ENCODE measurements around the gene NUDT6. TPM values are rescaled to one million over a fixed set of nuclear protein-coding genes. Genes with fewer than 3 reads are reported as not detected.

Gene NUDT6
- total and polyA plus RNA-seq, 2 donors from 2014 or later = 10.1 to 32.4 TPM

- Histone ChIP-seq H3K4me3 (ENCODE audit: low read length in 3 of 3) (no peak overlapping the region), H3K4me1 (ENCODE audit: control insufficient read depth in 2 of 3, insufficient read depth in 2 of 3, low read depth in 1 of 3, low read length in 3 of 3) (no peaks in the 10 kb centered on the region), H3K27me3 (ENCODE audit: control insufficient read depth, insufficient read depth, low read length) (no peaks in the 10 kb centered on the region), H3K9me3 (ENCODE audit: control insufficient read depth in 2 of 3, insufficient read depth in 1 of 3, low read length in 3 of 3) (no peaks in the 10 kb centered on the region), H3K36me3 (ENCODE audit: control insufficient read depth in 2 of 3, insufficient read depth in 3 of 3, low read length in 3 of 3) (peaks cover 0 to 5% (median 0%) of the 10 kb centered on the region in 3 donors), H3K9ac (ENCODE audit: low read length in 3 of 3) (no peak overlapping the region), H3K27ac (ENCODE audit: low read depth in 2 of 2, low read length in 2 of 2) (no peak overlapping the region)
- no peak for TF ChIP-seq CTCF (IDR thresholded peaks at IDR 0.05; ENCODE audit: borderline replicate concordance, extremely low read depth, insufficient read depth)
- intact Hi-C loops (cut with DNase I) = no loop called here
- DNase-seq (peak in 1 of 5 donors; percentile 4), FAIRE-seq (no peak)
Observed at GRCh38 chr4:122894827-122895226, 27.6 kb downstream of the NUDT6 start.

- DNase-seq = no peak
- FAIRE-seq = no peak
- Histone ChIP-seq H3K4me1 (ENCODE audit: control insufficient read depth in 2 of 3, insufficient read depth in 2 of 3, low read depth in 1 of 3, low read length in 3 of 3) (no peaks in the 10 kb centered on the region), H3K27me3 (ENCODE audit: control insufficient read depth, insufficient read depth, low read length) (no peaks in the 10 kb centered on the region), H3K36me3 (ENCODE audit: control insufficient read depth in 2 of 3, insufficient read depth in 3 of 3, low read length in 3 of 3) (peaks cover 0 to 5% (median 0%) of the 10 kb centered on the region in 3 donors), H3K9me3 (ENCODE audit: control insufficient read depth in 2 of 3, insufficient read depth in 1 of 3, low read length in 3 of 3) (no peaks in the 10 kb centered on the region), H3K4me3 (ENCODE audit: low read length in 3 of 3) (no peak overlapping the region), H3K27ac (ENCODE audit: low read depth in 2 of 2, low read length in 2 of 2) (no peak overlapping the region), H3K9ac (ENCODE audit: low read length in 3 of 3) (no peak overlapping the region)
- intact Hi-C loops (cut with DNase I) = no loop called here
- TF ChIP-seq CTCF (IDR thresholded peaks at IDR 0.05; ENCODE audit: borderline replicate concordance, extremely low read depth, insufficient read depth) = no peak
Observed at GRCh38 chr4:122890147-122890795, 32.1 kb downstream of the NUDT6 start.

- TF ChIP-seq CTCF (IDR thresholded peaks at IDR 0.05; ENCODE audit: borderline replicate concordance, extremely low read depth, insufficient read depth) = no peak
- H3K36me3 ChIP-seq (ENCODE audit: control insufficient read depth in 2 of 3, insufficient read depth in 3 of 3, low read length in 3 of 3) = peaks cover 0 to 5% (median 0%) of the 10 kb centered on the region in 3 donors
- DNase-seq (no peak), FAIRE-seq (no peak)
- intact Hi-C loops (cut with DNase I) = no loop called here
- no peaks in the 10 kb centered on the region for H3K27me3 ChIP-seq (ENCODE audit: control insufficient read depth, insufficient read depth, low read length)
- no peak overlapping the region for H3K4me3 ChIP-seq (ENCODE audit: low read length in 3 of 3)
- H3K27ac ChIP-seq (ENCODE audit: low read depth in 2 of 2, low read length in 2 of 2) = no peak overlapping the region
- H3K4me1 ChIP-seq (ENCODE audit: control insufficient read depth in 2 of 3, insufficient read depth in 2 of 3, low read depth in 1 of 3, low read length in 3 of 3) = no peaks in the 10 kb centered on the region
- no peak overlapping the region for H3K9ac ChIP-seq (ENCODE audit: low read length in 3 of 3)
- H3K9me3 ChIP-seq (ENCODE audit: control insufficient read depth in 2 of 3, insufficient read depth in 1 of 3, low read length in 3 of 3) = no peaks in the 10 kb centered on the region
Observed at GRCh38 chr4:122889726-122890125, 32.7 kb downstream of the NUDT6 start.

- no peaks in the 10 kb centered on the region for H3K4me1 ChIP-seq (ENCODE audit: control insufficient read depth in 2 of 3, insufficient read depth in 2 of 3, low read depth in 1 of 3, low read length in 3 of 3)
- H3K9me3 ChIP-seq (ENCODE audit: control insufficient read depth in 2 of 3, insufficient read depth in 1 of 3, low read length in 3 of 3) = no peaks in the 10 kb centered on the region
- H3K27me3 ChIP-seq (ENCODE audit: control insufficient read depth, insufficient read depth, low read length) = no peaks in the 10 kb centered on the region
- H3K4me3 ChIP-seq (ENCODE audit: low read length in 3 of 3) = no peak overlapping the region
- no peak for TF ChIP-seq CTCF (IDR thresholded peaks at IDR 0.05; ENCODE audit: borderline replicate concordance, extremely low read depth, insufficient read depth)
- no peak overlapping the region for H3K27ac ChIP-seq (ENCODE audit: low read depth in 2 of 2, low read length in 2 of 2)
- intact Hi-C loops (cut with DNase I) = no loop called here
- H3K36me3 ChIP-seq (ENCODE audit: control insufficient read depth in 2 of 3, insufficient read depth in 3 of 3, low read length in 3 of 3) = no peaks in the 10 kb centered on the region
- FAIRE-seq = no peak
- H3K9ac ChIP-seq (ENCODE audit: low read length in 3 of 3) = no peak overlapping the region
- no peak for DNase-seq
Observed at GRCh38 chr4:122884499-122884898, 37.9 kb downstream of the NUDT6 start.

Data from kidney (tissue), 14 donors.